Activated CD4-positive, alpha-beta T cell treated with anti-CD3 and anti-CD28 coated beads, Interleukin-2, amount 50 U/mL, for 1 hour (primary cell): Measurements from ENCODE around the gene KIF1C.

Experiments
- DNase-seq: peaks from one replicate; pipeline ENCODE4 v3.0.0-alpha.2; 2020

Gene KIF1C

DNA sequence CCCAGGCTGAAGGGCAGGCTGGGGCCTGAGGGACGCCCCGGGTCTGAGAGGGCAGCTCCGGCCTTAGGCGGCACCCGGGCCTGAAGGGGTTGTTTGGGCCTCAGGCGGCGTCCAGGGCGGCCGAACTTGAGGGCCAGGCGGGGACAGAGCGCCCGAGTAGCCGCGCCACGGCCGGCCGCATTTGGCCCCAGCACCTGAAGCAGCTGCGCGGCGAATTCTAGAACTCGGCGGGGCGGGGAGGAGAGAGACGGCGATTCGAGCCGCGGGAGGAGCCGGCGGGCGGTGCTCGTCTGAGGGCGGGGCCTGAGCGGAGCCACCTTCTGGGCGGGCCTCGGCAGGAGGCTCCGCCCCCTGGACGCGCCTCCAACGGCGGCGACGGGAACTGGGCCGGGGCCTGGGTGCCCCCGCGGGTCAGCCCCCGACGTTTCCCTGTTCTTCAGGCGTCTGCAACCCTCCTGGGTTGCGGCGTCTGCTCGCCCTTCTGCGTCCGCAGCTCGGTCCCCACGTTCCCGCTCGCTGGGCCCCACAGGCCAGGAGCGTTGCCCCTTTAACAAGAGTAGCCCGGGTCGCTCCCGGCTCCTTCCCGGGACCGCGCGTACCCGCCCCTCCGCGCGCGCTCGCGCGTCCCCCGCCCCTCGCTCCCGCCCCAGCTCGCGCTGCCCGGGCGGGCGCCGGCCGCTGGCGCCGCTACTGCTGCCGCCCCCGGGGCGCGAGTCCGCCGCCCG, at the start of gene KIF1C, which contains the start of gene INCA1:
KIF1C (plus strand) TSS at position 649 of the 725 bp plus-strand sequence. CDS start 2,297 bp downstream, outside the sequence.
INCA1 (minus strand) TSS at position 221 of the 725 bp plus-strand sequence. CDS start 3,085 bp downstream, outside the sequence.
- DNase-seq, result peak; percentile 89

DNA sequence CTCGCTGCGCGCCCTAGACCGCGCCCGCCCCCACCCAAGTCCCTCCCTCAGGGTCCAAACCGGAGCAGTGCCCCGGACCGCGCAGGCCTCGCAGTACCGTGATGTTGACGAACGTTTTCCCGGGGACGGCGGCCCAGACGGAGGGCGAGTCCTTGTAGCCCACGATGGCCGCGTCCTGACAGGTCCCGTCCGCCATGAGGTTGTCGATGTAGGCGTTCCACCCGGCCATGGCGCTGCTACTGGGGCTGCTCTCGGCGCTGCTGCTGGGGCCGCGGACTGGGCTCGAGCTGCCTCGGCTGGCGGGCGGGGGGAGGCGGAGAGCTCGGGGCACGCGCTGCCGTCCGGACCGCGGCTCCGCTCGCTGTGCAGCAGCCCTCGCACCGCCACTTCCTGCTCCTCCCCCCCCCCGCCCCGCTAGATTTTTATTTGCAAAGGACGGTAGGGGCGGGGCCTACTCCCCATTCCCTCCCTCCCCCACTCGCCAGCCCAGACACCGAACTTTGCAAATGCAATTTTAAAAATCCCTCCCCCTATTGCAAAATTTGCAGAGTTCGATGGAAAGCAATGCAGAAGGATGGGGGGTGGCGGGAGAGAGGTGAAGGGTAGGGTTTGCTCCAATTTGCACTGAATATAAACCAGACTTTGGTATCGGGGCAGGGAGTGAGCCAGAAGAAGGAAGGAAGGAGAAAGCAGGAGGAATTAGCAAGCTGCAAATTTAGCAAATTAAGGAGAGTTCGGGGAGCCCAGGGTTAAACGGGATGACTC, 49.4 kb upstream of the KIF1C start, which contains the start of gene PFN1:
PFN1 (minus strand) TSS at position 365 of the 765 bp plus-strand sequence; CDS start at position 229, 136 bp downstream.
- DNase-seq, result peak; percentile 91

DNA sequence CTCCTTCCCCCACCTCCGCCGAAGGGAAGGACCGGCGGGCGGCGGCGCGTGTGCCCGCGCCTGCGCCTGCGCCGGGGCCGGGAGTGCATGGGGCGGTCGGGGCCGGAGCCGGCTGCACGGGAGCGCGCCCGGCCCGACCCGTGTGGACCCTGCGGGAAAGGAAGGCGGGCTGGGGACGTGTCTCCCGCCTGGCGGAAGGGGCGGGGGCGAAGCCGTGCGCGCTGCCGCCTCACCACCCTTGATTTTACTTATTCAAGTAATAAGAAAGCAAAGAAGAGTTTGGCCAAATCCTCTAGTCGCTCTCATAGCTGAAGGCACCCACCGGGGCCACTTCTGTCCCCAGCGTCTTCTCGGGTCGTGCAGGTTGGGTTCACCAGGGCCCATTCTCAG, 48.8 kb upstream of the KIF1C start:
- peak; percentile 62 for DNase-seq

DNA sequence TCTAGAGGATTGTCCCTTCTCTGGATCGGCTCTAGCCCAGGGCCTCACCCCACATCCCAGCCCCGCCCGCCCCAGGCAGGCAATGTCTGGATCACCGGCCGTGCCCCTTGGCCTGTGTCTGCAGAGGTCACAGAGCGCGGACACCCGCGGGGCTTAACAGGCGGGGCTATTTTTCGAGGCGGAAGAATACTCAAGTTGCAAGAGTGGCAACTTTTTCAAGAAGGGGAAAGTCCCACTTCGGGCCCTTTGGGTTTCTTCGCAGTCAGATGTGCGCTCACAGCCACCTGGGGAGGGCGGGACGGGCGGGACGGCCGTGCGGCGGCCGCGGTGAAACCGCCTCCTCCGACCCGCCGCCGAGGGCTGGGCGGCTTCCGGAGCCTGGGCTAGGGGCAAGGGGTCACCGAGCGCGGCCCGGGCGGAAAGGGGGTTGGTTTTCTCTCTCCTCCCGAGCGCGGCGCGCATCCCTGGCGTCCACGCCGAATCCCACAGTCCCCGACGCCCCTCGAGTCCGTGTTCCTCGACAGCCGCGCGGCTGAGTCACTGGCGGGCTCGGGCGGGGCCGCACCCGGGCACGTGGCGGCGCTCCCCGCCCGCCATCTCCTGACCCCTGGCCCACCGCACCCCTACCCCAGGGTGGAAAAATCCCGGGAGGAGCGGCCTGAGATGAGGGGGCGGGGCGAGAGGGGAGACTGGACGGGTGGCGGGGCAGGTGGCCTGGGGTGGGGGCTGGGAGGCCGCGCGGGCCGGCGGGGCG, 48.3 kb upstream of the KIF1C start:
- peak; percentile 69 for DNase-seq

DNA sequence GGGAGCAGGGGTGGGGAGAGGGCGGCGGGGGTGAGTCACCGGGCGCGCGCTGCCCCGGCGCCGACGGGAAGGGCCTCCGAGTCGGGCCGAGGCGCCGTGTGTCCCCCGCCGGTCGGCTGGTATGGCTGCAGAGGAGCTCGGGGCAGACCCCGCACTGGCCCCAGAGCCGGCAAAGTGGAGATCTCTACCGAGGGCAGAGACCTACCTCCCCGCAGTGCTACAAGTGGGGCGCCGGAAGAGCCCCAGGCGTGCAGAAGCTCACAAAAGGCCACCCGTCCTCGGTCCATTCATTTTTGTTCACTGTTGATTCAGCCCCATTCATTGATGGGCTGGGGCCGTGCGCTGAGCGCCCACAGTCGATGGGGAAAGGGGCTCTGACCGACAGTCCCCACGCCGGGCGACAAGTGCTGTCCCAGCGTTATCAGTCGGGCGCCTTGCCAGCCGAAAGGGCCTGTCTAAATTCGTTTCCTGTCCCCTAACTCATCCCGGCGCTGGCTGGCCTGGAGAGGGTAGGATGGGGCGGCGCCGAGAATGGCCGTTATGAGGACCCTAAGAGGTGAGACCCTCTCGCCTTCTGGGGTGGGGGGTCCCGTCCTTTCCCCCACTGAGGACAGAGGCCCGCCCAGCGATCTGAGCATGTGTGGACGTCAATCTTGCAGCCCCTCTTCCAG, 47.5 kb upstream of the KIF1C start:
- no peak for DNase-seq

DNA sequence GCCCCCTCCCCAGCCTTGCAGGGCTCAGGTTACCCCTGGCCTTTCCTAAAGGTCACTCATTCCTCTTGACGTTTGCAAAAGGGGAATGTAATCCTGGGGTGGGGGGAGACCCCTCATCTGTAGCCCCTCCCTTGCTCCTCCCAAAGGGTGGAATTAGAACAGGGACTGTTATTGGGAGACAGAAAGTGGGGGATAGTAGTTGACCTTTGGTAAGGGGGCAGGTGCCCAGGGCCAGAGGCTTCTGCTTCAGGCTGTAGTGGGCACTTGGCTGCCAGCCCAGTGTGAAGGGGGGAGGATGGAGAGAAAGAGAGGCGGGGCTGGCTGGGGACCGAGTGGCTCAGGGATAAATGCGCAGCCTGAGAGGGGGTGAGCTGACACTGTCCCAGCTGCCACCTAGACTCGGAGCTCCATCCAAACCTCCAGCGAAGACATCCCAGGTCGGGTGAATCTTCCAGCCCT, 47.0 kb upstream of the KIF1C start, which contains the start of gene ENO3:
ENO3 (plus strand) TSS at position 374 of the 459 bp plus-strand sequence. CDS start 711 bp downstream, outside the sequence.
- no peak for DNase-seq

DNA sequence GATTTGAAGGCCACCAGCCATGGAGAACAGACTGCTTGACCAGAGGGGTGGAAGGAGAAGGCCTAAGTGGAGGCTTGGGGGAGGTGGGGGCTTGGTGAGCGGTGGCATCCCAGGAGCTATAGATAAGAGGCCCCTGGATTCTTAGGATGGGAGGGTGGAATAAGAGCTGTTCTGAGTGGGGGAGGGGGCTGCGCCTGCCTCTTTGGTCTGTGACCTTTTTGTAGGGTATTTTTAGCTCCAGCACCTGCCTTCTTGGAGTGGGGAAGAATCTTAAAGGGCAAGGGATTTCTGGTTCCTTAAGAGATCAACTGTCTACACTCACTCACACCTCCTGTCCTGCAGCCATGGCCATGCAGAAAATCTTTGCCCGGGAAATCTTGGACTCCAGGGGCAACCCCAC, 46.3 kb upstream of the KIF1C start:
- no peak for DNase-seq

DNA sequence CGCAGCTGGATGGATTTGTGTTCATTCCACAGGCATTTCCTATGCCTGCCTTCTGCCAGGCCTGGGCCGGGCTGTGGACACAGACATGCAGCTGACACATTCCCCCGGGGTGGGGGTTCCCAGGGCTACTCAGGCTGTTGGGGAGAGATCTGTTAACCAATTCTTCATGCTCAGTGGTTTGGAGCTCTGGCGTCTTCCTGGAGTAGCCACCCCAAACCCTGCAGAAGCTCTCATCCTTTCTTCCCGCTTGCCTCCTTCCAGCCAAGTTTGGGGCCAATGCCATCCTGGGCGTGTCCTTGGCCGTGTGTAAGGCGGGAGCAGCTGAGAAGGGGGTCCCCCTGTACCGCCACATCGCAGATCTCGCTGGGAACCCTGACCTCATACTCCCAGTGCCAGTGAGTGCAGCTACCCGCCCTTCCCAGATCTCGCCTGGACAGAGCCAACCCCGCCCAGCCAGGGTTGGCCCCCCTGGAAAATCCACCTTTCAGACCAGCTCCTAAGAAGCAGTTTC, 44.2 kb upstream of the KIF1C start:
- DNase-seq, result no peak

DNA sequence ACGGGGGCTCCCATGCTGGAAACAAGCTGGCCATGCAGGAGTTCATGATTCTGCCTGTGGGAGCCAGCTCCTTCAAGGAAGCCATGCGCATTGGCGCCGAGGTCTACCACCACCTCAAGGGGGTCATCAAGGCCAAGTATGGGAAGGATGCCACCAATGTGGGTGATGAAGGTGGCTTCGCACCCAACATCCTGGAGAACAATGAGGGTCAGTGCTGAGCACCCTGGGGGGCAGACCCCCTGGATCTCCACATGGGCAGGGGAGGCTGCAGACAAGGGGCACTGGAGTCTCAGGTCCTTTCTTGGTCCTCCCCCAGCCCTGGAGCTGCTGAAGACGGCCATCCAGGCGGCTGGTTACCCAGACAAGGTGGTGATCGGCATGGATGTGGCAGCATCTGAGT, 42.7 kb upstream of the KIF1C start:
- DNase-seq, result no peak

DNA sequence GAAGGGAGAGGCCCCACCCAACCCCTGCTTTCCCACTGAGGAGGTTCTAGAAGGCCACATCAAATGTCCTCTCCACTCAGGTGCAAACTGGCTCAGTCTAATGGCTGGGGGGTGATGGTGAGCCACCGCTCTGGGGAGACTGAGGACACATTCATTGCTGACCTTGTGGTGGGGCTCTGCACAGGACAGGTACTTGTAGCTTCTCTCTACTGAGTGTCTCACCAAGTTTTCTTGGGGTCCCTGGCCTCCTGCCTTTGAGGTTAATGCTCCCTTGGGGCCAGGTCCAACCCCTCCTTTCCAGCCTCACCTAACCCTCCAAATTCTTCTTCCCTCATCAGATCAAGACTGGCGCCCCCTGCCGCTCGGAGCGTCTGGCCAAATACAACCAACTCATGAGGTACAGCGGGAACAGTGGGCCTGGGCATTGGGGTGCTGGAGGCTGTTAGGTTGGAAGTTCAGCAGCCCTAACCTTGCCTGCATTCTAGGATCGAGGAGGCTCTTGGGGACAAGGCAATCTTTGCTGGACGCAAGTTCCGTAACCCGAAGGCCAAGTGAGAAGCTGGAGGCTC, 41.2 kb upstream of the KIF1C start:
- DNase-seq, result peak; percentile 46

DNA sequence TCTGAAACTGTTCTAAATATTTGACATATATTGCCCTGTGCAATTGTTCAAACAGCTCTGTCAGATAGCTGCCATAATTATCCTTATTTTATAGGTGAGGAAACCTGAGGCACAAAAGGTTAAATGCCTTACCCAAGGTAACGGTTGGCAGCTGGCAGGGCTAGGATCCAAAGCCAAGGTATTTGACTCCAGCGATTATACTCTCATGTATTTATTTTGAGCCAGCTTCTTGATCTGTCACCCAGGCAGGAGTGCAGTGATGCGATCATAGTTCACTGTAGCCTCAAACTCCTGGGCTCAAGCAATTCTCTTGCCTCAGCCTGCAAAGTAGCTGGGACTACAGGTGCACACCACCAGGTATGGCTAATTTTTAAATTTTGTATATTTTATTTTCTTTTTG, 39.6 kb upstream of the KIF1C start:
- DNase-seq, result no peak

DNA sequence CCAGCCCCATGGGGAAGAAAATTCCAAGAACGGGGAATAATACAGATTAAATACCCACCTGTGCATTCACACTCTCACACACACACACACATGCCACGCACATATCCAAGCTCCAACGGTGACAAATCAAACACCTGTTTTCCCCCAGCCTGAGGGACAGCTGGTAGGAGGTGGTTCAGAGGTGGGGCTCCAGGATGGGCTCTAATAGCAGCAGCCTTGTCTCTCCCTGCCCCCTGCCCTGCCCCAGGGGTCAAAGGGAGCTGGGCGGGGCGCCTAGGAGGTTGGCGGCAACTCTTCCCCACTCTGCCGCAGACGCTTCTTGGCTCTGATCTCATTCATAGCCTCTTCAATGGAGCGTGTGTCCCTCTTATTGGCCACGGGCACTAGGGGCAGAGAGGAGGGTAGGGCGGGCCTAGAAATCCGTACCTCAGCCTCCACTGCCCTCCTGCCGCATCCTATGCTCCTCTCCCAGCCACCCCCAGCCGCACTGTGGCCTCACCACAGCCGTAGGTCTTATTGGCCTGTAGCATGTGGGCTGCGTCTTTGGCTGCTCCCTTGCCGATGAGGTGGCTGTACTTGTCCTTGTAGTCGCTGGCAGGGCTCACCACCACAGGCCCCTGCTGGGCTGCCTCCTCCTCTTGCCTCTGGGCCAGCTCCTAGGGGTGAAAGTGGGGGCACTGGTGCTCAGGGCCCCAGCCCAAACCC, 38.3 kb upstream of the KIF1C start:
- no peak for DNase-seq

DNA sequence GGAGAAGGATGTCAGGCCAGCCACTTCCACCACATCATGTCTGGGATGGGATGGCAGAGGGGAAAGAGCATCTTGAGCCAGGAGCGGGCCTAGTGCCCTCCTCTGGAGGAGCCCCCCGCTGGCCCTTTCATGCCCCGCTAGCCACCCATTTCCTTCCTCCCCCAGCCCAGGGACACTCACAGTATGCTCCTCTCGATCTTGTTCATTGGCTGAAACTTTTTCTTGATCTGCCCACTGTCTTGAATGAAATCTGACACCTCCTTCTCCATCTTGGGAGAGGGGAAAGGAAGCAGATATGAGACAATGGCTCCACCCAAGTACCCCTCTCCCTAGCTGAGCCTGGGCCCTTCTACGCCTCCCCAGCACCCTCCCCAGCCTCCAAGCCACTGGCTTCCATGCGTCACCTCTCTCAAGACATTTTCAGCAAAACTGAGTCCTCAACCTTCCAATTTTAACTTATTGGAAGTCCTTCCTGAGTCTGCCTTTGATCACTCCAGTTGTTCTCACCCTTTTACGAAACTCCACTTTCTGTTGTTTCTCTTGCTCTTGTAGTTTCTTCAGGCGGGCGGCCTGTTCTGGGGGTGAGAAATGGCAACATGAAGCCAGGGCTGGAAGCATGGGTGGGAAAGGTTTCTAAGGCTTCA, 37.3 kb upstream of the KIF1C start:
- no peak for DNase-seq

DNA sequence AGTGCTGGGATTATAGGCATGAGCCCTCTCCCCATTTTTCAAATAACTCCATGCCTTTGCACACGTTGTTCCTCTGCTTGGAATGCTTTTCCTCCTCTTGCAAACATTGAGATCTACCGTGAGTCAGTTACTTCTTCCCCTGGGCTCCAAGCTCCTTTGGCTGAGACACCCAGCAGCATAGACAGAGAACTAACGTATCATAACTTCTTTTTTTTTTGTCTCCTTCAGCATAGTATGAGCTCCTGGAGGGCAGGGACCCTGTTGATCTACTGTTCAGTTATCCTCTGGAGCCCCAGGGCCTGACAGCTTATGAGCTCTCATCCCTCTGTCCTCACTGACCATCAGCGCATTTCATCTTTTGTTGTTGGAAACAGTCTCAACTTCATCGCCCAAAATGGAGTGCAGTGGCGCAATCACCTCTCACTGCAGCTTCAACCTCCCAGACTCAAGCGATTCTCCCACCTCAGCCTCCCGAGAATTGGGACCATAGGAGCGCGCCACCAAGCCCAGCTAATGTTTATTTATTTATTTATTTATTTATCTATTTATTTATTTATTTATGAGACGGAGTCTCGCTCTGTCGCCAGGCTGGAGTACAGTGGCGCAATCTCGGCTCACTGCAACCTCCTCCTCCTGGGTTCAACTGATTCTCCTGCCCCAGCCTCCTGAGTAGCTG, 32.3 kb upstream of the KIF1C start:
- no peak for DNase-seq

DNA sequence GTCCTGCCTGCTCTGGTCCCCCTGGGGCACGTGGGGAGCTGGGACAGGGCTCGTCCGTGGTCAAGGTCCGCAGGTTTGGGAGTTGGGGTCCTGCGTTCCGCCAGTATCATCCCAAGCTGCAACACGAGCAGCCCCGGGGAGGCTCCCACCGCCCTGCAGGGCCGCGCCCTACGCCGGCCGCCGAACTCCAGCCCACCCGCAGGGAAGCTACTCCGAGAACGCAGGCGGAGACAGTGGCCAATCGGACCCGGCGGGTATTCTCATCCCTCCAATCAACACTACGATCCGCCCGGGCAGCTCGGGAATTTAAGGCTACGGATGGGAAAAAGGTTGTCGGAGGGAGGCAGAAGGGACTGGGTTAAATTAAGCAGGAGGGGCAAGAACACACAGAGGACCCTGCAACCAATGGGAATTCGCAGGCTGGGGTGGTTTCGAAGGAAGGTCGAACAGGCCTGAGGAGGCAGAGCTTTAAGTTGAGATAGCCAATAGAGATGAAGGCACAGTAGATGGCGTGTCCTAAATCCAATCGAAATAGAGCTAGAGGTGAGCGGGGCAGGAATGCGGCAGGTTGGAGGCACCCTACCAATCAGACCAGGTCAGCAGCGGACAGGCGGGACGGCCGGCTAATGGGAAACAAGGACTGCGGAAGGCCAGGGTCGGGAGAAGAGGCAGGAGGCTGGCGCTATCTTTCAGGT, 30.8 kb upstream of the KIF1C start:
- peak; percentile 90 for DNase-seq

DNA sequence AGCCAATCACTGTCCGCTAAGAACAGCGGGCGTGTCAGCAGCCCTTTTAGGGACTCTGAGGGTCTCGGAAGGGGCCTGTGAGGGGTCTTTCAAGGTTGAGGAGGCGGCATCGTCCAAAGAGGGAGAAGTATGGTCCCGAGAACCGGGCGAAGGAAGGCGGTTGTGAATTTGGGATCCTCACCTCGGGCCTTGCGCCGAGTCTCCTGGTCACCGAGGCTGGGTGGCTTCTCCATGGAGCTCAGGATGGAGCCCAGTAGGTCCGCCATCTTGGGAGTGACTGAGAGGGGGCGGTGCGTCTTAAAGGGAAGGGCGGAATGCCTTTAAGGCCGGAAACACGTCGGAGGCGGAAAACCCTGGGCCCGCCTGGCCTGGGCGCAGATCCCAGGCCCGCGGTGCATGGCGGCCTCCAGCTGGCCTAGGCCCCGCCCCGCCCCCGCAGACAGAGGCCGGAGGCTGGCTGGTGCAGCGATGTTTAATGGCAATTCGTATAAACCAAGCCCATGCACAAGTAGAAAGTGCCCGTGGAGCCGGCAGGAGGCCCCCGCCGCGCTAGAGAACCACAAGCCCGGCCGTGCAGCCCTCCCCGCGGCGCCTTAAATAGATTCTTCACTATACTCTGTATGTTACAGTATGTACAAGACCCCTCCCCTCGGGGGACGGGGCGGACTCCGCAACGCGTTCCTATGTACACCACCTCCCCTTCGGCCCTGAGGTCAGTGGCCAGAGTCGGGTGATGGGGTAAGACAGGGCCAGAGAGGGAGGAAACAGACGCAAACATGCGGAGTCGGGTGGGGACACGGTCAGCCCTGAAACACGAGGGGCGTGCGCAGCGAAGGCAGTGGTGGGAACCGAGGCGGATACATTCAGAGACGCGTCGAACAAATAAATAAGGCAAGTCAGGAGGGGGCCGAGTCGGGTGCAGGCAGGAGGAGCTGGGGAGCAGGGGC, 29.9 kb upstream of the KIF1C start, which contains the start of gene SPAG7:
SPAG7 (minus strand) TSS at position 279 of the 947 bp plus-strand sequence; CDS start at position 266, 13 bp downstream.
- DNase-seq, result peak; percentile 92

DNA sequence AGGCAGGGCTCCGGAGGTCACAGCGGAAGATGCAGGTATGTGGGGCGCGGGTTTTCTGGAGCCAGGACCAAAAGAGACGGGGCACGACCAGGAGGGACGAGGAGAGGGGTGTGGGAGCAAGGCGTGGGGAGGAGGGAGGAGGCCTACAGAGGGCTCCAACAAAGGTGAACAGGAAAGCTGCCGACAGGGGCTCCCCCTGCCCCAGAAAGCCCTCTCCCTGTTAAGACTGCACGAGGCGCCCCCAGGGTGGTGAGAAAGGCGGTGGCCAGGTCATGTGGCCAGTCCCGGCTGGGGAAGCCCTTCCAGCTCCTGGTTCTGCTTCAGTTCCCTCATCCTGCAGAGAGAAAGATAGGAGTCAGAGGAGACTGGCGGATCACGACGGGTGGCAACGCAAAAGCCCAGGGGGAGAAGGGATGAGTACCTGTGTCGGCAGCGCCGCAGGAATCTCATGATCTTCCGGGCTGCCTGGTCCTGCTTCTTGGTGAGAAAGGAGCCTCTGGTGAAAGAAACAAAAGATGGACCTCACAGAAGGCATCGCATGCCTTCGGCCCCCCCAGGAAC, 29.2 kb upstream of the KIF1C start:
- DNase-seq, result no peak
